OCI-LY3 (cell line): Measurements from ENCODE around the gene RHBDD1.

Experiments
- H2AFZ ChIP-seq: fragments of 200-600, 300-600 bp; shearing (Covaris generic); 2 replicates; pipeline ENCODE4 v1.6.0; 2014; ENCODE audit warnings: antibody characterized with exemption, low read depth, low read length
- H3K27ac ChIP-seq: fragments of 200-600, 300-600 bp; sonication (generic); 2 replicates; pipeline ENCODE4 v1.5.1; 2014; ENCODE audit warnings: mild to moderate bottlenecking, low read length, moderate library complexity, mixed read lengths
- H3K27me3 ChIP-seq: fragments of 200-600, 300-600 bp; sonication (generic); 2 replicates; pipeline ENCODE4 v1.6.1; 2014; ENCODE audit warnings: low read depth, low read length, mixed read lengths
- H3K36me3 ChIP-seq: fragments of 200-600, 300-600 bp; sonication (generic); replicated peaks from 2 replicates; pipeline ENCODE3; 2014; ENCODE audit warnings: low read depth, low read length, mixed read lengths
- H3K4me1 ChIP-seq: fragments of 300-600, 200-600 bp; sonication (generic); 2 replicates; pipeline ENCODE4 v1.6.1; 2014; ENCODE audit warnings: low read length, mixed read lengths
- H3K4me2 ChIP-seq: fragments of 200-600, 300-600 bp; sonication (generic); 2 replicates; pipeline ENCODE4 v1.6.1; 2014; ENCODE audit warnings: low read length, mixed read lengths
- H3K4me3 ChIP-seq: fragments of 300-600, 200-600 bp; sonication (generic); 2 replicates; pipeline ENCODE4 v1.5.1; 2014; ENCODE audit warnings: antibody characterized with exemption, mild to moderate bottlenecking, low read length, moderate library complexity
- H3K79me2 ChIP-seq: fragments of 300-600, 200-600 bp; shearing (Covaris generic); 2 replicates; pipeline ENCODE4 v1.6.1; 2014; ENCODE audit warnings: mild to moderate bottlenecking, low read length, mixed read lengths
- H3K9ac ChIP-seq: fragments of 300-600, 200-600 bp; shearing (Covaris generic); 2 replicates; pipeline ENCODE4 v1.6.0; 2014; ENCODE audit warnings: mild to moderate bottlenecking, low read length, moderate library complexity
- H3K9me3 ChIP-seq: fragments of 200-600, 300-600 bp; shearing (Covaris generic); 2 replicates; pipeline ENCODE4 v1.6.1; 2014; ENCODE audit warnings: low read length, mixed read lengths; ENCODE audit not compliant: insufficient read depth
- H4K20me1 ChIP-seq: fragments of 200-600, 300-600 bp; sonication (generic); 2 replicates; pipeline ENCODE4 v1.6.1; 2016; ENCODE audit warnings: low read length, mixed read lengths; ENCODE audit not compliant: insufficient read depth
- EZH2phosphoT487 ChIP-seq: fragments of 200-600 bp; shearing (Covaris generic); IDR thresholded peaks from 2 replicates; pipeline ENCODE4 v1.6.1; 2018; ENCODE audit warnings: antibody characterized with exemption, mixed run types, low read depth
- TF ChIP-seq, protein P1 (sequence below): fragments of 200-600, 300-600 bp; sonication (generic); IDR thresholded peaks from 2 replicates; pipeline ENCODE4 v1.5.1; 2014; ENCODE audit warnings: antibody characterized with exemption, low read length, low read depth

RHBDD1 gene

DNA sequence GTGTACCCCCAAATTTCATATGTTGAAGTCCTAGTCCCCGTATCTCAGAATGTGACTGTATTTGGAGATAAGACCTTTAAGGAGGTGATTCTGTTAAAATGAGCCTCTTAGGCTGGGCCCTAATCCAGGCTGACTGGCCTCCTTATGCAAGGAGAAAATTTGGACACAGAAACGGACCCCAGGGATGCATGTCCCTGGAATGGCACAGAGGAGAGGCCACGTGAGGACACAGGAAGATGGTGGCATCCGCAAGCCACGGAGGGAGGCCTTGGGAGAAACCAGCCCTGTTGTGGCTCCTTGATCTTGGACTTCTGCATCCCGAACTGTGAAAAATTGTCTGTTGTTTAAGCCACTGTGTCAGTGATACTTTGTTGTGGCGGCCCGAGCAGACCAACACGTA lies 177.5 kb downstream of the RHBDD1 start:
- H3K79me2 ChIP-seq: no peaks in the 10 kb centered on the region
- no peaks in the 10 kb centered on the region for H3K27me3 ChIP-seq
- H3K27ac ChIP-seq: no peak overlapping the region
- H3K4me1 ChIP-seq: no peaks in the 10 kb centered on the region
- H3K4me3 ChIP-seq: no peak overlapping the region
- no peak for TF ChIP-seq EZH2phosphoT487
- TF ChIP-seq, protein P1, sequence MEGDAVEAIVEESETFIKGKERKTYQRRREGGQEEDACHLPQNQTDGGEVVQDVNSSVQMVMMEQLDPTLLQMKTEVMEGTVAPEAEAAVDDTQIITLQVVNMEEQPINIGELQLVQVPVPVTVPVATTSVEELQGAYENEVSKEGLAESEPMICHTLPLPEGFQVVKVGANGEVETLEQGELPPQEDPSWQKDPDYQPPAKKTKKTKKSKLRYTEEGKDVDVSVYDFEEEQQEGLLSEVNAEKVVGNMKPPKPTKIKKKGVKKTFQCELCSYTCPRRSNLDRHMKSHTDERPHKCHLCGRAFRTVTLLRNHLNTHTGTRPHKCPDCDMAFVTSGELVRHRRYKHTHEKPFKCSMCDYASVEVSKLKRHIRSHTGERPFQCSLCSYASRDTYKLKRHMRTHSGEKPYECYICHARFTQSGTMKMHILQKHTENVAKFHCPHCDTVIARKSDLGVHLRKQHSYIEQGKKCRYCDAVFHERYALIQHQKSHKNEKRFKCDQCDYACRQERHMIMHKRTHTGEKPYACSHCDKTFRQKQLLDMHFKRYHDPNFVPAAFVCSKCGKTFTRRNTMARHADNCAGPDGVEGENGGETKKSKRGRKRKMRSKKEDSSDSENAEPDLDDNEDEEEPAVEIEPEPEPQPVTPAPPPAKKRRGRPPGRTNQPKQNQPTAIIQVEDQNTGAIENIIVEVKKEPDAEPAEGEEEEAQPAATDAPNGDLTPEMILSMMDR: no peak
- no peak overlapping the region for H3K9ac ChIP-seq
- H3K36me3 ChIP-seq: no peaks in the 10 kb centered on the region
- H3K9me3 ChIP-seq: no peaks in the 10 kb centered on the region
- no peak overlapping the region for H2AFZ ChIP-seq
- H4K20me1 ChIP-seq: no peaks in the 10 kb centered on the region
- H3K4me2 ChIP-seq: no peak overlapping the region

DNA sequence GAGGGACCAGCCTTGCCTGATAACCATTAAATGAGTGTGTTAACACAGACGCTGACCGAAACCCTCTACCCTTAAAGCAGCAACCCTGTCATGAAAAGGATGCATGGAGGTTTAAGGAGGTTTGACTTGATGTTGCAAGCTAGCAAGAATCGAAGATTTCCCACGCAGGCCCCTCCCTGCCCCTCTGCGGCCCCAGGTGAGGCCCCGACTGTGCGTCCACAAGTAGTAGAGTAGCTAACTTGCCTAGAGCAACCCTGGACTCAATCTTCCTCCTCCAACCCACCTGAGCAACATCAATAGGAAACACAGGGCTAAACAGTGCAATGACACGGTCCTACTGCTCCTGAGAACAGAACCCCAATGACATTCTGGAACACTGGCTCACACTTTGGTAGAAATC lies 178.0 kb downstream of the RHBDD1 start:
- Histone ChIP-seq H3K9me3 (no peaks in the 10 kb centered on the region), H3K4me2 (no peak overlapping the region), H3K27ac (no peak overlapping the region), H3K4me3 (no peak overlapping the region), H3K4me1 (no peaks in the 10 kb centered on the region), H3K79me2 (no peaks in the 10 kb centered on the region), H4K20me1 (no peaks in the 10 kb centered on the region), H3K27me3 (no peaks in the 10 kb centered on the region), H2AFZ (no peak overlapping the region), H3K9ac (no peak overlapping the region), H3K36me3 (no peaks in the 10 kb centered on the region)
- no peak for TF ChIP-seq EZH2phosphoT487
- TF ChIP-seq, protein P1: no peak

DNA sequence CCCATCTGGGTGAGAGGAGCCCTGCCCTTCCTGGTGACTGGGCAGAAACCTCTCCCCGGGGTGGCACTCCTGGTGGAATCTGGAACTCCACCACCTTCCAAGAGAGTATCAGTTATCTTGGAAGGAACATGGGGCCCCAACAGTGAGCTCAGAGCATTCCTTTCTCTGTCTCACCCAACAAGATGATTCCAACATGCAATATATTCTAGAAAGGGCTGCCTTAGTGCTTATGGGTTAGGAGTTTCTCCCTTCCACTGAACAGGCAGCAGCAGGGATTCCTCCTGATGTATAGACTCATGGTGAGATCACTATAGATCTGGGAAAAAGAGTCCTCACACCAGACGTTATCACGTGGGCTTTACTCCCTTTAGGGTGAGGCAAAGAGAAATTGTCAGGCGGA lies 181.0 kb downstream of the RHBDD1 start:
- no peaks in the 10 kb centered on the region for H3K36me3 ChIP-seq
- H2AFZ ChIP-seq: no peak overlapping the region
- no peak for TF ChIP-seq EZH2phosphoT487
- TF ChIP-seq, protein P1: no peak
- H3K9ac ChIP-seq: no peak overlapping the region
- H3K4me1 ChIP-seq: no peaks in the 10 kb centered on the region
- H3K27ac ChIP-seq: no peak overlapping the region
- H3K9me3 ChIP-seq: no peaks in the 10 kb centered on the region
- H3K79me2 ChIP-seq: no peaks in the 10 kb centered on the region
- H3K27me3 ChIP-seq: no peaks in the 10 kb centered on the region
- H4K20me1 ChIP-seq: no peaks in the 10 kb centered on the region
- no peak overlapping the region for H3K4me3 ChIP-seq
- H3K4me2 ChIP-seq: no peak overlapping the region

DNA sequence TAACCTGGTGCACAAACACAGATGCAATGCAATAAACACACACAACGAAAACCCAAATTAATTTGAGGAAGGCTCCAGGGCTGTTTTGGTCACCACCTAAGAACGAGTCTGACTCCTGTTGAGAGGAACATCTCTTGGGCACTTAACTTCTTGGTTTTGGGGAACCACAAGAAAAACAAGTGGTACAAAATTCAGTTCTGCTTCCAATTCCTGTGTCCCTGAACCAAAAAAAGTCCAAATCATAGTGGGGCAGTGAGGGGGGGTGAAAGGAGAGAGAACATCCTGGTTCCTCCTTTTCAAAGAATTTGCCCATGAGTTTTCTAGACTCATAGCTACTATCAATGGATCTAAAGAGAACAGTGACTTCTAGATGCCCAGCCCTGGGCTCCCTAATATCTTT lies 184.6 kb downstream of the RHBDD1 start:
- Histone ChIP-seq H3K4me2 (no peak overlapping the region), H3K4me1 (peaks cover 3% of the 10 kb centered on the region), H3K9me3 (no peaks in the 10 kb centered on the region), H3K4me3 (no peak overlapping the region), H2AFZ (no peak overlapping the region), H3K27me3 (no peaks in the 10 kb centered on the region), H3K27ac (no peak overlapping the region), H3K9ac (no peak overlapping the region), H3K36me3 (no peaks in the 10 kb centered on the region), H4K20me1 (no peaks in the 10 kb centered on the region), H3K79me2 (no peaks in the 10 kb centered on the region)
- no peak for TF ChIP-seq EZH2phosphoT487
- TF ChIP-seq, protein P1: no peak
